ENCODE results near the gene TIAM2. TPM values are rescaled to one million over a fixed set of nuclear protein-coding genes. Genes with fewer than 3 reads are reported as not detected.
"Not testable (repeated sequence)": the region's sequence is repeated elsewhere in the genome, so short reads cannot be mapped to it uniquely, and the experiment has no call there.

Gene TIAM2
- total RNA-seq, 2 experiments from 2014 or later, result 19.2 to 21.1 TPM

DNA sequence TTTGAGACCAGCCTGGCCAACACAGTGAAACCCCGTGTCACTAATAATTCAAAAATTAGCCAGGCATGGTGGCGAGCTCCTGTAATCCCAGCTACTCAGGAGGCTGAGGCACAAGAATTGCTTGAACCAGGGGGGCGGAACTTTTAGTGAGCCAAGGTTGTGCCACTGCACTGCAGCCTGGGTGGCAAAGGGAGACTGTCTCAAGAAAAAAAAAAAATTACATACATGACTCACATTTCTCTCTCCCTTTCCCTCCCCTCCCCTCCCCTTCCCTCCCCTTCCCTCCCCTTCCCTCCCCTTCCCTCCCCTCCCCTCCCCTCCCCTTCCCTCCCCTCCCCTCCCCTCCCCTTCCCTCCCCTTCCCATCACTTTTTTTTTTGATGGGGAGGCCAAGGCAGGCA, 23.3 kb downstream of the TIAM2 start:
- CTCF ChIA-PET, POLR2A ChIA-PET: not testable (repeated sequence)

DNA sequence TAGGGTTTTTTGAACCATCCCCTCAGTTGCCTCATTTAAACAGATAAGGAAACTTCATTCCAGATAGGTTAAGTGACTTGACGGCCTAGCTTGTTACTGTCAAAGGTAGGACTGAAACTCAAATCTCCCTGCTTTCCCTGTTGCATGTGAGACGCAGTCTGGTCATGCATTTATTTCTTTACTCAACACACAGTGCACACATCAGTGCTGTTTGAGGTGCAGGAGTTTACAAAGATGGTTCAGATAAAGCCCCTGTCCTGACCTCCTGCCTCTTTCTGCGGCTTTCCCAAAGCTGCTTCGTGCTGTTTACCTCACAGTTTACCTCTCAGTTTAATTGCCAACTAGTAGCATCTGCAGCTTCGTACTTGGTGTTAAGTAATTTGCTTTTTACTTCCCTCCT, 26.6 kb downstream of the TIAM2 start:
- CTCF ChIA-PET, result no interaction called here
- POLR2A ChIA-PET, result no interaction called here

DNA sequence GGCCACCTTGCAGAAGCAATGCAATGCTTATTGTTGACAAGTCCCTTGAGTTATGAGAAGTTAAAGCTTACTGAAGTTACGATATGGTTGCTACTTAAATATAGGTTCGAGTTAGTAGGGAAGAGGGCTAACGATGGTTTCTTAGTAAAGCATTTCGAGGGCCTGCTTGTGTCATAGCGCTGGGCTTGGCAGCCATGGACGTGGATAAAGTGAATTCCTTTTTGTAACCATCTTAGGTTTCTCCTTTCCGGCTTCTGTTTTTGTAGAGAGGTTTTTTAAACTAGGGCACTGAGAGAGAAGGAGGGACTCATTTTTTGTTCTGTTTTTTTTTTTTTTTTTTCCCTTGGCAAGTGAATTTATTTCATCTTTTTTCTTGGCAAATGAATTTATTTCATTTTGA, 27.6 kb downstream of the TIAM2 start:
- ChIA-PET POLR2A (no interaction called here), CTCF (interaction anchor here (0.6 kb wide), 1 partner anchor 16 kb away, joined by 4 read pairs; no protein-coding TSS in a partner anchor)

DNA sequence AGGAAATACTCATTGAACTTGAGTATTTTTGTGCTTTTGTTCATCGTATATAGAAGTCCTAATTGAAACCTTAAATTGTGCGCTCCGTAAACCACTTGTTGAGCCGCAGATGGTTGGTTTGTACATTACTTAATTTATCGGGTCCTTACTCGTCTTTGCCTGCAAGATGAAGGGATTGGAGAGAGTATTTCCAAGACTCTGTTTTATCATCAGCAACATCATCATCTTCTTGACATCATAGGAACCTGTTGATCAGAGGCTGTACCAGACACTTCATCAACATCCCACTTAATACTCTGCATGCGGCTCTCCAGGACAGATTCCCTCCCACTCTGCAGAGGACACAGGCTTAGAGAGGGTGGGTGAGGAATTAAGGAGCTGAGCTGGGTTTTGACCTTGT, 28.6 kb downstream of the TIAM2 start:
- CTCF ChIA-PET, result no interaction called here

DNA sequence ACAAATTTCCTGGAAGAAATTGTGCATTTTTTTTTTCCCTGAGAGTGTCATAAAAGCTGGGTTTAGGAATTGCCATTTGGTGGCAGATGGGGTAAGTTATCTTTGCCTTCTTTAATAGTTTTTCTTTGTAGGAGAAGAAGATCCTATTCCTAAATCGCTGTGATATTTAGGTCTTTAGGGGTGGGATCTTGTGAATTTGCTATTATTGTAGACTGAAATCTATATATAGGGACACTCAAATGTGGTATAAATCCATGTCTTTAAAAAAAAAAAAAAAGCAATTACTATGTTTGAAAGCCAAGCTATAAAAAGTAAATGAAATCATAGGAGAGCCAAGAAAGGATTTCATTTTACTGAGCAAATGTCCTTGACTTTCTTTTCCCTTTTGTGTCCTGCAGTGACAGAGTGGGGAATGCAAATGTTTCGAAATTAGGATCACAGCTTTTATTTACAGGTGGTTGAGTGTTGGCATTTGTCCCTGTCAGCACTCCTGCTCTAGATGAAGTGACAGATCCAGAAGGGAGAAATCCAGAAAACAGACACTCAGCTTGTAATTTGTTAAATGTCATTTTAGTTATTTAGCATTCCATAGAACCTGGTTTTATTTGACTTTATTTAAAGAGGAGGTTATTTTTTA, 29.4 kb downstream of the TIAM2 start:
- POLR2A ChIA-PET, result no interaction called here

More for the DNA sequence above, 28.6 kb downstream of the TIAM2 start:
- POLR2A ChIA-PET, result no interaction called here

DNA sequence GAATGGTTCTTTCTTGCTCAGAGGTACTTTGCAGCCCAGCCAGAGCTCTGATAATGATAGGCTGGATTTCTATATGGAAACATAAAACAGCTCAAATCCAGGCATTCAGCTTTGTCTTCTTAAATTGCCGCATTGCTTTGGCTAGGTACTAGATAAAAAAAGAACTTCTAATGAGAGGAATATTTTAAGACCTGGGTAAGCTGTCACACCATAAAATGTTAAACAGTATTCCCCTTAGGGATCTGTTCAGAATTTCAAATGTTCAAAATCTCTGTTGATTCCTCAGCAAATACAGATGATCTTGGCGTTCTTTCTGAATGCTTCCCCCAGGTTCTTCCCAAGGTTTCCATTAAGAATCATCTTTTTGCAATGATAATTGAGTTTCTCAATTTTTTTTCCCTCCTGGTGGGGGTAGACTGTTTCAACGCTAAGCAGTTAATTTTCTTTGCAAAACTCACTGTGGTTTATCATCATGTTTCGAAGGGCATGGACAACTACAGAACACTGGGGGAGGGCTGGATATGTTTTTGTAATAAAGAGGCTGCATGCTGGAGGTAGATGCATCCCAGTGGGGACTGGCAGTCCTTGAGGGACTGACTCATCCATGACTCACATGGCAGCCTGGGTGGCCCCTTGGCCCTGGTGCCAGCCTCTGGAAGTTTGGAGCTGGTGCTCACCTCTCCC, 31.0 kb downstream of the TIAM2 start:
- POLR2A ChIA-PET, result no interaction called here
- CTCF ChIA-PET, result no interaction called here

More for the DNA sequence above, 29.4 kb downstream of the TIAM2 start:
- CTCF ChIA-PET, result no interaction called here

DNA sequence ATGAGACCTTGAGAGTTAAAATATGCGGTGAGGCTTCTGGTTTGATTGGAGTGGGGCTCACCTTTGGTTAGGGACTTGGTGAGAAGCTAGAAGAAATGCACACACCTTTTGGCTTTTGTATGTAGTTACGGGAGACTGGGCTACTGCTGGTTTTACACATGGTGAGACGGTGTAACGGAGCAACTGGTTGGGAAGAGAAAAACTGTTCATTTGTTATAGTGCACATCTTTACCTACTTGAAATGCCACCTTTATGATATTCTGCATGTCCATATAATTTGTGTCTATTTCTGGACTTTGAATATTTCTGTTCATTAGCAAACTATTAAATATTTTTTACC, 31.6 kb downstream of the TIAM2 start:
- ChIA-PET CTCF (no interaction called here), POLR2A (no interaction called here)

DNA sequence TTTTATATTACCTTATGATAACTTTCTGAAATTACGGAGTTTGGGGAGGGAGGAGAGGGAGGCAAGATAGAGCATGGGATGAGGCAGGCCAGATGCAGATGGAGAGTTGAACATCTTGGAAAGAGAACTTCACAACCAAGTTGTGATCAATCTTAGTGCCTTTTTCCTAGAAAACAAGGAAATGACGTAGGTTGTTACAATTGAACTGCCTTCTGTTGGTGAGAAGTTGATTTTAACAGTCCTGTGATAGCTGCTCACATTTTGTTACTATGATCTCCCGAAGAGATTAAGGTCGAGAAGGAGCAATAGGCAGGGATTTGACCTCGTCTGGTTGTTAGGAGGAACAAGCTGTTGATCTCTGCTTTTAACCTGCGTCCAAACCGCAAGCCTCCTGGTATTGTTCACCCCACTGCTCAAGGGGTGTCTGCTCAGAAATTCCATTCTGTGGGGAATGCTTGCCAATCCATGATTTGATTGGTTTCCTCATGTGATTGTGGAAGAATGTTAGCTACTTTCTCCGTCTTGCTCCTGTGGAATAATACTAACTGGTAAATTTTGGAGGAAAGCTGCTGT, 35.1 kb downstream of the TIAM2 start:
- ChIA-PET CTCF (interaction anchor here (0.5 kb wide), 1 partner anchor 251 kb away, joined by 4 read pairs; no protein-coding TSS in a partner anchor), POLR2A (no interaction called here)

DNA sequence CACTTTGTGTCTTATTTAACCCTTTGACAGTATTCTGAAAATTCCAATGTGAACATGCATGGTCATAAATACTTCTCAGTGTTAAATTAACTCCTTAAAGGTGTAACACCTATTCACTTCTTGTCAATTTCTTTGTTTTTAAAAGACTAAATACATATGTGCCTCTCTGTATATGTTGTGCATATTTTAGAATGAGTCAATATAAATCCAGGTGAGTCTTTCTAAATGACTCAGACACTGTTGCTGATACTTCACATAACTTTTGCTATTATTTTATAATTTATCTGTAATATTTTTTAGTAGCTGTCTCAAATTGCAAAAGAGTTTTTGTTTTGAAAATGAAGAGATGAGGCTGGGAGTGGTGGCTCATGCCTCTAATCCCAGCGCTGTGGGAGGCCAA, 36.0 kb downstream of the TIAM2 start:
- POLR2A ChIA-PET, result no interaction called here
- CTCF ChIA-PET, result interaction anchor here (0.6 kb wide), 1 partner anchor 22 kb away, joined by 3 read pairs; no protein-coding TSS in a partner anchor

DNA sequence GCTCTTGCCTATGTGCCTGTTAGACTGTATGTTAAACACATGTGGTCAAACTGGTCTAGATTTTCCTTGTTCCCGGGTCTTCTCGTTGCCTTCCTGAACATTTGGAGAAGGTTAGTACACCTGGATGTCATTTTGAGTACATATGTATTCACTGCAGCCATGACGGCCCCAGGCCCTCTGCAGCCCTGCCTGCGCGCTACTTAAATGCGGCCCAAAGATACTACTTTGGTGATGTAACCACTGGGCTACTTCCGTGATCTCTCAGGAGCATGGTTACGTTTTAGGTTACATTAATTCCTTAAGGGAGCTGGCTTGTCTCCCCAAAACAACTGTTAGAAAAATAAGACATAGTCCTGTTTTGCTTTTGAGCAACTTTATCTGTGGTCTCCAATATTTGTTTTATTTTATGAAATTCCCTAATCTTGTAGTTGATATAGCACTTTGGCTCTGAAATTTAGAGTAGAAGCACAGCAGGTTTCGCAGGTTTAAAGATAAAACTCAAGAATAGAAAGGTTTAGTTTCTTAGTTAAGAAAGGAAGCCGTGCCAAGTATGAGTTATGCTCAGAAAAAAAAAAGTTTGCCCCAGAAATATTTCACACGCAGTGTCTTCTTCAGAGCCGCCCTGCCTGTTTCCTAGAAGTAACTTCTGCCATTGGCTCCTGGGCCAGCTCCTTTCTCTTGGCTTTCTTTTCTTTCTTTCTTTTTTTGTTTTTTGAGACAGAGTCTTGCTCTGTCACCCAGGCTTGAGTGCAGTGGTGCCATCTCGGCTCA, 38.1 kb downstream of the TIAM2 start:
- ChIA-PET POLR2A (no interaction called here), CTCF (no interaction called here)

DNA sequence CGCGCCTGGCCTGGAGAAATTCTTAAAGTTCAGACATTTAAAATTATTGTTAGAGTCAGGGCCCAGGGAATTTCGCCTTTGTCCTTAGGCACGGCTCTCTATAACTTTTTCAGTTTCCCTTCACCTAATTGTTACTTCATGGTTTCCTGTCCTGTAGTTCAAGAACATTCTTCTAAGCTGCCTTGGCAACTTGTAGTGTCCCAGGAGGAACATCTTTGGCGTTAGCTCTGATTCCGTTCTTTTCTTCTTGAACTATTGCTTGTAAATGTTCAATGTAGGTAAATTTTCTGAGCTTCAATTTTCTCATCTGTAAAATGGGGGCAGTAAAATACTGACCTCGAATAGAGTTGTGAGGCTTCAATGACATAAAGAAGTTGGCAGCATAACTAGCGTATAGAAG, 41.8 kb downstream of the TIAM2 start:
- POLR2A ChIA-PET, result no interaction called here
- CTCF ChIA-PET, result no interaction called here

DNA sequence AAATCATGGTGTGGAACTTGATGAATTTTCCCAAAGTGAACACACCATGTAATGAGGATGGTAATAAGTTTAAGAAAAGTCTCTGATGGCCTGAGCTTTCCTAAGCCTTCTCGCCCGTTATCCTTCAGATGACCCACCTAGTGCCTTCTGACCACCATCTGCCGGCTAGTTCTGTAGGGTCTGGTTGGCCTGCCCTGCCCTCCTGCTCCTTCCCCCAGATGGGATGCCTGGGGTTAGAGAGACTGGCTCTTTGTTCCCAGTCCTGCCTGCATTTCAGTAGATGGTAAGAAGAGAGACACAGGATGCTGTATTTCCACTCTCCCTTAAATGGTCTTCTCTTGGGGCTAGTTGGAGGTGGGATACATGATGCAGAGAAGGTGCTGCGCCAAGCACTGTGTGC, 43.0 kb downstream of the TIAM2 start:
- CTCF ChIA-PET, result no interaction called here
- POLR2A ChIA-PET, result interaction anchor here (0.6 kb wide), 1 partner anchor 85 kb away, joined by 6 read pairs; no protein-coding TSS in a partner anchor

DNA sequence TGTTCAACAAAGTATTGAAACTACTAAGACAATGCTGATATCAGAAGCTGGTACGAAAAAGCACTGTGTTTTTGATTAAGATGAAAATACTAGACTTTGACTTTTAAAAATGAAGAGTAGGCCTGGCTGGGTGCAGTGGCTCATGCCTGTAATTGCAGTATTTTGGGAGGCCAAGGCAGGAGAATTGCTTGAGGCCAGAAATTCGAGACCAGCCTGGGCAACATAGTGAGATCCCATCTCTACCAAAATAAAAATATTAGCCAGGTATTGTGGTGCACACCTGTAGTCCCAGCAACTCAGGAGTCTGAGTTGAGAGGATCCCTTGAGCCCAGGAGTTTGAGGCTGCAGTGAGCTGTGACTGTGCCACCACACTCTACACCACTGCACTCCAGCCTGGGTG, 43.4 kb downstream of the TIAM2 start:
- POLR2A ChIA-PET, result interaction anchor here (0.6 kb wide), 1 partner anchor 85 kb away, joined by 6 read pairs; no protein-coding TSS in a partner anchor
- CTCF ChIA-PET, result interaction anchor here (0.7 kb wide), 1 partner anchor 16 kb away, joined by 4 read pairs; no protein-coding TSS in a partner anchor

DNA sequence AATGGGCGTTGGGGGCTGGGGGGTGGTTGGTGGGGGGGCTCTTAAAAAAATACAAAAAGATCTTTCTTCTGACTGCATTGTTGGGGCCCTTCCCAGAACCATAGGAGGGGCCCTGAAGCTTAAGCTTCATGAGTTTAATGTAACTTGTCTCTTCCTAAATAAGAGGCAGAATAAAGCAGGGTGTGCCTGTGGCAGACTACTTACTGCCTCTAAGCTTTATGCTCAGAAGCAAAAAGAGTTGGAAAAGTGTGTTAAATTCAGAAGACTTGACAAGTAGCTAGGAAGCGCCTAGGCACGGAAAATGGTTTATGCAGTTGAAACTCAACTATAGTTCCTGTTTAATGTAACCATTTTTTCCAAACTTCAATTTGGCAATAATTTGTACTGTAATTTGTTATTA, 44.5 kb downstream of the TIAM2 start:
- ChIA-PET CTCF (interaction anchor here (0.5 kb wide), 1 partner anchor 1710 kb away, joined by 3 read pairs; no protein-coding TSS in a partner anchor), POLR2A (no interaction called here)

DNA sequence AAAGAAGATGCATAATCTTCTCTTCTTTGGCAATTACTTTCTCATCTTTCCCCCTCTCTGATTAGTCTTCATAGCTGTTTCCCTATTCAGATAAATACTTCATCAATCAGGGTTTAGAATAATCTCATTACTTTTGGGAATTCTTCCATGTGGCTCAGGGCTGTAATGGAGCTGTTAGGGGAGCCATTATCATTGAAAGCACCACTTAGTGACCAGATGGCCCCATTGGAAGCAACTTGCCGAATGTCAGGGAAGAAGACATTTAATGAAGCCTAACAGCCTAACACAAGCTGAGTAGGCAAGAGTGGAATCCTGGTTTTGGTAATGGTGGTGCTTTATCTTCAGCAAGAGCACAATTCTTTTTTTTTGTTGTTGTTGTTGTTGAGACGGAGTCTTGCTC, 45.0 kb downstream of the TIAM2 start:
- POLR2A ChIA-PET, result no interaction called here
- CTCF ChIA-PET, result interaction anchor here (0.5 kb wide), 1 partner anchor 1709 kb away, joined by 3 read pairs; no protein-coding TSS in a partner anchor

DNA sequence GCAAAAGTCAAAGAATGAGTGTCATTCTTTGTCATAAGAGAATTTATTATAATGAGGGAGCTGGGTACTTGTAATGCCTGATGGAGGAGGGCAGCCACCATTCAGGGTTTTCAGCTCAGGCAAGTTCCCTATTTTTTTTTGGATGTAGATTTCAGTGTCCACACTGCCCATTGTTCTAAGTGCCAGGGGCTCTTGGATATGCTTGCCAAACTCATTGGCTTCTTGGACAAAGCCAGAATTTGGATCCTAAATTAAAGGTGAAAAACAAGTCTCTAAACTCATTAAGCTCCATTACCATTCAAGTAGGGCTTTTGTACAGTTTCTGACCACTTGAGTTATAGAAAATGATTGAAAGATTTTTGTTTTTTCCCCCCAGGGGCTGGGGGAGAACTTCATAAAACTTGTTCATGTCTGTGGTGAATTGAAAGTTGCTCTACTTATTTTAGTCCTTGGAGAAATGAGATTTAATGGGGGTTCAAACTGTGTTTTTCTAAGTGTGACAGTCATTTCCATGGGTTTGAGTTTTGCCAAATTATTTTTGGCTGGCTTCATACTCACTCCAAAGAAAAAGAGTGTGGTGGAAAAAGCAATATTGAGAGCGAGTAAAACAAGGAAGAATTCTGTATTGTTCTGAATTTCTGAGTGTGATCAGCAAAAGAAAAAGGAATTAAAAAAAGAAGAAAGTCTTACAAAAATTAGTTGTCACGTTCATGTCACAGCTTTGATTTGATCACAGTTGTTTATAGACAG, 46.0 kb downstream of the TIAM2 start:
- CTCF ChIA-PET, result no interaction called here
- POLR2A ChIA-PET, result no interaction called here

DNA sequence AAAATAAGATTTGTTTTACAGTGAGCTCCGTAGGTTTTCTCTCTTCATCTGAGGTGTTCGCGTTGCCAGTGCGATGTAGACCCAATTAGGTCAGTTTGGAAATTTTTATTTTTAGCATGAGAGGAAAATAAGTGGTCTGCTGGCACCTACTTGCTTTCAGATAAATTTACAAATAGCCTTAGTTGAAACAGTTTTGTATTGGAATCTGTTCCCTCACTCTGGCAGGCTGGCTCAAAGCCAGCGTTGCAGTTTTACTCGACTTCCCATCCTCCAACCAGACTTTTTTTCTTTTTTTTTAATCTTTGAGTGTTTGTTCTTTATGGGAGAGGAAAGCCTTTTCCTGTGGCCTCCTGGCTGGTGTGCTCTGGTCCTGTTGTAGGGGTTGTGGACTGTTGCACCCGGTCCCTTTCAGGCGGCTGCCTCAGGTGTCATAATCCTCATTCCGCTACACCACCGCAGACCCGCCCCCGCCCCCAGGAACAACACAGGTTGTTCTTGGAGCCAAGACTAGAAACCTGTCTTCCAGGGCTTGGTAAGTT, 46.7 kb downstream of the TIAM2 start:
- ChIA-PET POLR2A (no interaction called here), CTCF (no interaction called here)

DNA sequence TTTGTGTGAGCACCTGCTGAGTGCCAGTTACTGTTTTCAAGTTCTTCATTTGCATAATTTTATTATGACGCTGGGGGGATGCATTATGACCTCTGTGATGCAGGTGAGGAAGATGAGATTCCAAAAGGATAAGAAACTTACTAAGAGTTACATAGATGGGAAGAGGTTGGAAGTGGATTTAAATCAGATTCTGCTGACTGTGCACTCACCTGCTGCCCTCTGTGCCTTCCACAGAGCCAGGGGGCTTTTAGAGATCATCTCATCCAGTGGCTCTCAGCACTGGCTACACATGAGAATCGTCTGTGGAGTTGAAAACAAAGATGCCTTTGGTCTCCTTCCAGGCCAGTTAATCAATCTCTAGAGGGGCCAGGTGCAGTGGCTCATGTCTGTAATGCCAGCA, 47.9 kb downstream of the TIAM2 start:
- CTCF ChIA-PET, result no interaction called here
- POLR2A ChIA-PET, result no interaction called here

DNA sequence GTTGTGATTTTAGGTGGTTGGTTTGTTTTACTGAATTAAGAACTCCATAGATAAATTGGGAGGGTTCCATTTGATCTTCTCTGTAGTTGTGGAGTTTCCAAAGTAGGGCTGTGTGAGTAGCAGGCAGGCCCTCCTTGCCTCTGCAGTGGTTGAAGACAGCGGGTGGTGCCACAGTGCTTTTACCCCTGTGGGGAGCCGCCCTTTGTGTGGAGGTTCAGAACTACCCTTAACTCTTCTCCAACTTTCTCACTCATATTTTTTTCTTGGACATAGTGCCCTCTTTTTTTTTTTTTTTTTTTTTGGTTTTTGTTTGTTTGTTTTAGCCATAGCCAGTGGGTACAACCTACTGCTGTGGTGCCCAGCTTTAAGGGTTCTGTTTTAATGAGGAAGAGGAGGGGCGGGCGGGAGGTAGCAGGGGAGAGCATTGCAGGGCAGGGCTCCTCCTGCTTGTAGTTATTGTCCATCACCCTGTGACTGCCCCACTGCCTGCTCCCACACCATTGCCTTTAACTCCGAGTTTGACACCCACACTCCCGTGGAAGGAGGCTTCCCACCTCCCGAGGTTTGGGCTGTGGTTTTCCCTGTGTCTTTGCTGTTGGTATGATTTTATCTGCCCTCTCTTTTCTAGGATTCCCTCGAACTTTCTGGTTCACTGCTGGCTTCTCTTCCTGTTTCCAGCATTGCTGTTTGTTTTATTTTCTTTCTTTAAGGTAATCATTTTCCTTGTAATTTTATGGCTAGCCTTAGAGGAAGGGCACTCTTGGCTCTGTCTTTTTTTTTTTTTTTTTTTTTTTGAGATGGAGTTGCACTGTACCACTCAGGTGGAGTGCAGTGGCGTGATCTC, 50.7 kb downstream of the TIAM2 start:
- ChIA-PET POLR2A (no interaction called here), CTCF (interaction anchor here (0.6 kb wide), 1 partner anchor 39 kb away, joined by 3 read pairs; no protein-coding TSS in a partner anchor)
